ENCODE data around the gene EHD3. TPM values are rescaled to one million over a fixed set of nuclear protein-coding genes. Genes with fewer than 3 reads are reported as not detected.

The EHD3 gene
- polyA plus RNA-seq, 3 donors, result 0.68 to 1.4 (median 1.3) TPM

- WGBS, 3 donors, result 33 to 52% (median 46%) methylated on average over 2 of the region's 2 CpGs
- H3K27ac ChIP-seq (ENCODE audit: low read depth, low read length), result no peak overlapping the region
These were observed 26.2 kb upstream of the EHD3 start for GRCh38 chr2:31207790-31208189.

DNA sequence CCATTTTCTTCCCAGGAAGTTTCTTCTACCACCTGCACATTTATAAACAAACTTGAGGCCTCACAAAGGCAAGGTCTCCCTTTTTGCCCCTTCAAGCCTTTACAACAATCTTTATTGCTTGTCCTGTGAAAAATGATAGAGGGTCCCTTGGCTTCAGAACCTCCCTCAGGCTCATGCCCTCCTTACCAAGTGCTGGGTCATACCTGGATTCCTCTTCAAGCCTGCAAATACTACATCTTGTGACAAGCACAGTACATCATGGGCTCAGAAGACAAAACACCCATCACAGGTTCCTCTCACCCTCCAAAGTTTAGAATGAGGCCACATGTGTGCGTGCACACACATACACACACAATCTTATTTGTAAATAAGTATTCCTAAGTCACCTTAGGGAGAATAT lies 25.7 kb upstream of the EHD3 start:
- 97 to 98% (median 97%) methylated on average over 1 of the region's 1 CpG for WGBS, 3 donors
- H3K27ac ChIP-seq (ENCODE audit: low read depth, low read length), result no peak overlapping the region

DNA sequence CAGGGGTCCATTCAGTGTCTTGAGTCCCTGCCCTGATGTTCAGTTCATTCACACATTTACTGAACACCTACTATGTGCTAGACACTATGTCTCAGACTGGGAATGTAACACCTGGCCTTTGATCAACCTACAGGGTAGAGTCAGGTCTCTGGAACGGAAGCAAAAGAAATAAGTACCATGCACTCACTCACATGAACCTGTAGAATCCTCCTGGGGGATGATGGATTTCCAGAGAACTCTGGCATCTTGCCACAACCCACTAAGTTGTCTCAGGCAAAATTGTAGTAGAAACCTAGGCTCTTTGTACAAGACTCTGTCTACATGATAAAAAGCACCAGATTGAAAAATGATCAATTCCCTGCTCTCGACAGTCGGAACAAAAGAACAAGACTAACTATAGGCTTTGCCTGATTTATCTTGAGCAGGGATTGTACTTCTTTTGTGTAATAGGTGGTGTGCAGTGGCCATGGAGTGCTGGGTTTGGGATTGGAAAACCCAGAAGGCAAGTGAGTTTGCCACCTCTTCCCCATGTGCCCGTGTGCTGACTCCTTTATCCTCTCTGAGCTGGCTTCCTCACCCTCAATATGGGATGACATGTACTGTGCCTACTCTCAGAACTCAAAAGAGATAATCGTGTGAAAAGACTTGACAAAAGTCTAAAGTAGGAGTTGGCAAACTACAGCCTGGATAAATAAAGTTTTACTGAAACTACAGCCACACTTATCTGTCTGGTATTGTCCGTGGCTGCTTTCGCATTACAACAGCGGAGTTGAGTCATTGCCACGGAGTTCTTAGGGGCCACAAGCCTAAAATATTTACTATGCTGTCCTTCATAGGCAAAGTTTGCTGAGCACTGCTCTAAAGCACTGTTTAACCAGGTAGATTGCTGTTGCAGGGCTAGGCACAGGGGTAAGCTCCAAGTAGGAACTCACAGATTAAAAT lies 21.0 kb upstream of the EHD3 start:
- no peak overlapping the region for H3K27ac ChIP-seq (ENCODE audit: low read depth, low read length)
- 62 to 74% (median 71%) methylated on average over 9 of the region's 9 CpGs for WGBS, 3 donors

- WGBS, 3 donors, result 19 to 69% (median 65%) methylated on average over 4 of the region's 4 CpGs
- no peak overlapping the region for H3K27ac ChIP-seq (ENCODE audit: low read depth, low read length)
These were observed 20.1 kb upstream of the EHD3 start for GRCh38 chr2:31213601-31214443.

DNA sequence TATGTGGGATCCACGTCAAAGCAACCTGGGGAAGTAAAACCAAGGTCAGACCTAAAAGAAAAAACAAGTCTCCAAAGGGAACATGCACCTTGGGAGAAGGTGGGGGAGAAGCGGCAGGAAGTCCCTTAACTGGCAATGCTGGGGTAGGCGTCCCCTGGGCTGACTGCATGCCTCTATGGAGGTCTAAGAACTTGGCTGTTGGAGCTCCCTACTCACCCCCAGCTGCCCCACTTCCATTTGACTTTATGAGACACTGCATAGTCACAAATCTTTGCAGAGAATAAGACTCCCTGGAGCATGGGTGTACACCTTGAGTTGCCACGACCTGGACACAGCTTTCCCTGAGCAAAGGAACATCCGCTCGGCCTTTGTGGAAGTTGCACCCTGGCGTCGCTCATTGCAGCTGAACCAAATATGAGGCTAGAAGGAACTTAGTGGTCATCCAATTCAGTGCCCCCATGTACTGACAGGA lies 19.5 kb upstream of the EHD3 start:
- WGBS, 3 donors, result 80 to 86% (median 81%) methylated on average over 8 of the region's 8 CpGs
- H3K27ac ChIP-seq (ENCODE audit: low read depth, low read length), result no peak overlapping the region

DNA sequence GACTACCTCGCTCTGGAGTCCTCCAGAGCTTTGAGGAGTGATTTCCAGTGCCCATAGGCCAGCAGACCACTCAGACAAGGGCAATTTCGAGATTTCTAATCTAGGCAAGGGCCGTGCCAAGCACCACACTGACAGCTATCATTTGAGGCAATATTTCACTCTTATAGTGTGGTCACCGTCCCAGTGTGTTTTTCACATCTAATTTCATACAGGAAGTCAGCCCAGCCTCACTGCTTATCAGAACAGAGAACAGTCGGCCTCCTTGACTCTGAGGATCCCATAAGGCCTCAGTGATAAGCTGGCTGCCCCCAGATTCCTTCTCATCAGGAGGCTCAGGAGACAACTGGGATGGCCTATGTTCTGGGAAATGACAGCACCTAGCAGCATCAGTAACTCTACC lies 17.2 kb upstream of the EHD3 start:
- 55 to 72% (median 60%) methylated on average over 5 of the region's 5 CpGs for WGBS, 3 donors
- H3K27ac ChIP-seq (ENCODE audit: low read depth, low read length), result no peak overlapping the region

GRCh38 chr2:31217465-31218200 lies 16.3 kb upstream of the EHD3 start, which contains the start of gene CAPN14:
TSS of gene CAPN14 (minus strand) at chr2:31217515. CDS start at chr2:31205447, 12,068 bp downstream.
- 67 to 80% (median 68%) methylated on average over 6 of the region's 6 CpGs for WGBS, 3 donors
- H3K27ac ChIP-seq (ENCODE audit: low read depth, low read length), result no peak within 1 kb of the TSS

DNA sequence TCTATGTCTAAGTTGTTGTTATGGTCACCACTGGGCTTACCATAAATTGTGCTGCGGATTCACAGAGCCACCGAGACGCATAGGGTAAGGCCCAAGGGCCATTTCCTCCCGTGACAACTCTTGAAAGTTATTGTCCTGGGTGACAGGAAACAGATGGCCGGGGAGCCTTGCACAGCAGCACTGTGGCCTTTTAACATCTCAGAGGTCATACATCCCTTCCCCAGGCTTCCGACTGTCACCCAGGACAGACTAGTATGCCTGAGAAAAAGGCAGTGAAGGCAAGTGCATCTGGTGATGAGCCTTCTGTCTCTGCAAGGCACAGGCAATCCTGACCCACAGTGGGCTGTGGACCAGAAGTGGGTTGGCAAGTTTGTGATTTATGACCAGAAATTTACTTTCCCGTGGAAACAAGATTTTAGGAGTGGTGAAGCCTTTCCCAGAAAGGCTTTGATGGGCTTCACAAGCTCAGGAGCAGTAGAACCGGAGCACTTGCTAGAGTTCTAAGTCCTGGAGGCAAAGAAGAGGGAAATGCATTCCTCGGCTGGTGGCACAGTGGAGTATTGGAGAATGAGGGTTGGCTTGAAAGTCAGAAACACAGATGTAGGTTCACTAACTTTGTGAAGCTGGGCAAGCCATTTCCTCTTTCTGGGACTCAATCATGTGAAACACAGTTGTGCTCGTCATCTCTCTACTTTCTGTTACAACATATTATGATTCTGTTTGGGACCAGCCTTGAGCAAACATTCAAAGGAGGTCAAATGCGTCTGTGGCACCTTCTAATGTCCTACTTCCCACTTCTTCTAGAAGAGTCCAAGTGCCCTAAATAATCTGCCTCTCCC lies 14.6 kb upstream of the EHD3 start:
- no peak overlapping the region for H3K27ac ChIP-seq (ENCODE audit: low read depth, low read length)
- 34 to 51% (median 38%) methylated on average over 11 of the region's 11 CpGs for WGBS, 3 donors

DNA sequence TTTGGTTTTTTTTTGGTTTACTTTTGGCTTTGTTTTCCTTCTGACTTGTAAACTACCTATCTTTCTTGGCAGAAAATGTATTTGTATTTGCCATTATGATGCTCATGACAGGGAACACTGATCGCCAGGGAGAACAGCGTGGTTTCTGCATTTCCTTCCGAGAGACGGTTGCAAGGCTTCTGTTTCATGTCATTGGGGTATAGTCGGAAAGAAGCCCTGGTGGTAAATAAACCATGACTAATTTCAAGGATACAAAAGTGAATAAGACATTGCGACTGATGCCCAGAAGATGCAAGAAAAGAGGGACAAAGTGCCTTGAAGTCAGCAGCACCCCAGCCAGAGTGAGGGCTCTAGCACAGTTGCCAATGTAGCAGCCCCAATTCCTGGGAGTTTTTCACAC lies 12.4 kb upstream of the EHD3 start:
- WGBS, 3 donors, result 38 to 61% (median 41%) methylated on average over 6 of the region's 6 CpGs

DNA sequence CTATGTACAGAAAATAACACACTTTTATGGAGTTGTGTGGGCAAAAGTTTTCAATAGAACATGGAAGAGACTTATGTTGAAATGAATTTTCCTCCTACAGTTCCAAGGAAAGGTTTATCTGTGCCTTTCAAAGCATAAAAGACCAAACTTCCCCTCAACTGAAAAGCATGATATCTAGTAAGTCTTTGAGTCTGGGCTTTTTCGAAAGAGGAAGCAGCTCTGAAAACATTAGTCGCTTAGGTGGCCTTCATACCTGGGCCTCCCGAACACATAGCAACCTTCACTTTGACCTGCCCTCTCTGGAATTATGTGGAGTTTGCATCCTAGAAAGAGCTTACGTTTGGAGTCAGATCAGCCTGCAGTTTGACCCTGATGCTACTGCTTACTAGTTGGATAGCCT lies 11.9 kb upstream of the EHD3 start:
- 53 to 74% (median 63%) methylated on average over 4 of the region's 4 CpGs for WGBS, 3 donors

More for the DNA sequence above, 12.4 kb upstream of the EHD3 start:
- H3K27ac ChIP-seq (ENCODE audit: low read depth, low read length), result no peak overlapping the region

GRCh38 chr2:31223026-31223425 lies 10.9 kb upstream of the EHD3 start:
- 56 to 77% (median 70%) methylated on average over 4 of the region's 4 CpGs for WGBS, 3 donors
- no peak overlapping the region for H3K27ac ChIP-seq (ENCODE audit: low read depth, low read length)

More for the DNA sequence above, 11.9 kb upstream of the EHD3 start:
- no peak overlapping the region for H3K27ac ChIP-seq (ENCODE audit: low read depth, low read length)

DNA sequence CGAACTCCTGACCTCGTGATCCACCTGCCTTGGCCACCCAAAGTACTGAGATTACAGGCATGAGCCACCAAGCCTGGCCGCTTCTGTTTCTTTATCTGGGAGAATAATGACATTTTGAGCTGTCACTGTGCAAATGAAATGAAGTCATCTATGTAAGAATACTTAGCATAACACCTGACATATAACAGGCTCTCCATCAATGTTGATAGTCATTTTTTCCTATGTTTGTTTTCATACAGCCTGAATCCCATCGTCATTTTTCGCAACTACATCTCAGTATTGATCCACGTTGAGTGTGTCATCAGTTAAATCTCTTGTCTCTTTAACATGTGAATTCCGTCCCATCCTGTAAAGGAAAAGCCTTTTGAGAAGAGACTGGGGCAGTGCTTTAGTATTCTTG lies 10.2 kb upstream of the EHD3 start:
- no peak overlapping the region for H3K27ac ChIP-seq (ENCODE audit: low read depth, low read length)
- 74 to 90% (median 90%) methylated on average over 7 of the region's 7 CpGs for WGBS, 3 donors

DNA sequence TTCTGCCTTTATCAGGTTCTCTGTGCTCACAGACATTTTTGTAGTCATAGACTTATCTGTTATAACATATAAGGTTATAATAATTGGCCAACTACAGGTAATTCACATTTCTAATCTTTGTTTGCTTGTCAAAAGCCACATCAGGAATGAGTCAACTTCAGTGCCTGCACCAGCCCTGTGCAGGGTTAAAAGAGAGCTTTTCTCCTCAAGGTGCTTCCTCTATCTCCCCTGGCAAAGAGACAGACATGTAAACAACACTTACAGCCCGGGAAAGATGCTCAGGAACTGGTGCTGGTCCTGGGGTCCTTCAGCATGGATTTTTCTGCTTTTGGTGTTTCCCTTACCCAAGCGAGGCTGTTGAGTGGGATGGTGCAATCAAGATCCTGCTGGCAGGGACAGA lies 7.7 kb upstream of the EHD3 start:
- WGBS, 3 donors, result 12 to 26% (median 22%) methylated on average over 2 of the region's 2 CpGs
- H3K27ac ChIP-seq (ENCODE audit: low read depth, low read length), result no peak overlapping the region

DNA sequence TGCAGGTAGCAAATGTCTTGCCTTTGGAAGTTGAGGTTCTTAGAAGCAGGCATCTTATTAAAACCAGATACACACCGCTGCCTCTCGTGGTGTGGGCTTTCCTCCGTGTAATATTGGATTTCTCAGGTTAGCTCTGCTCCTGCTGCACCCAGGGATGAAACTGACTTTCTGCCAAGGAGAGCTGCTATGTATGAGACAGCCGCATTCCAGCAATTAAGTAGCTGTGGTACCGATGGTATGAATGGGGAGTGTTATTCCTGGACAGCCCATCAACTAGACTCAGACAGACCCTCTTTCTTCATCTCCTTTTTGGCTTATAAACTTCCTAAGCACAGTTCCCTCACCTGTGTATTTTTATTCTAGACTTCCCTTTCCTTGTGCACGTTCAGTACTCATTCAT lies 6.8 kb upstream of the EHD3 start:
- 44 to 68% (median 60%) methylated on average over 6 of the region's 6 CpGs for WGBS, 3 donors
- H3K27ac ChIP-seq (ENCODE audit: low read depth, low read length), result no peak overlapping the region

- WGBS, 3 donors, result 69 to 83% (median 80%) methylated on average over 10 of the region's 10 CpGs
- no peak overlapping the region for H3K27ac ChIP-seq (ENCODE audit: low read depth, low read length)
These were observed 6.2 kb upstream of the EHD3 start for GRCh38 chr2:31227711-31228125.

GRCh38 chr2:31228717-31229116 lies 5.2 kb upstream of the EHD3 start:
- WGBS, 3 donors, result 72 to 87% (median 84%) methylated on average over 3 of the region's 3 CpGs
- H3K27ac ChIP-seq (ENCODE audit: low read depth, low read length), result no peak overlapping the region

DNA sequence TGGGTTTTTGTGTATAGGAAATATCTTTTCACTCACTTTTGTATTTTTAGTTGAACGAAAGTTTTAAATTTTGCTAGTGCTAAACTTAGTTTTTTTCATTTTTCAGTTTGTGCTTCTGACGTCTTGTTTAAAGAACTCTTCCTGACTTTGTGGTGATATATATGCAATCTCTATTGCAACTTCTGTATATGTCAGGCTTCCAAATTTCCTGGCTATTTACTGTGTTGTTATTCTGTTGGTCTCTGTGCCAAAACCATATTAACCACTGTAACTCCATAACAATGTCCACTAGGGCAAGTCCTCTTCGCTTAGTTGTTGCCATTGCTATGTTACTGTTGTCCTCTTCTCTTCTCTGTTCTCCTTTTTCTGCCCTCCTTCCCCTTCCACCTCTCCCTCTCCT lies 3.2 kb upstream of the EHD3 start:
- 68 to 73% (median 72%) methylated on average over 3 of the region's 3 CpGs for WGBS, 3 donors
- H3K27ac ChIP-seq (ENCODE audit: low read depth, low read length), result no peak overlapping the region

Measured in adipose tissue (tissue), 3 donors.